Osteocyte (in vitro differentiated cells): ENCODE data around the gene SULT6B1. TPM values are rescaled to one million over a fixed set of nuclear protein-coding genes. Genes with fewer than 3 reads are reported as not detected.

Source experiments
- DNase-seq: peaks from one replicate; pipeline ENCODE4 v3.0.0; 2021; ENCODE audit warnings: mixed read lengths; ENCODE audit not compliant: unreplicated experiment; ENCODE audit errors: extremely low spot score
- H3K27ac Mint-ChIP-seq: one replicate; pipeline ENCODE4 v1.8.0; 2021; ENCODE audit warnings: mild to moderate bottlenecking, mixed read lengths; ENCODE audit not compliant: unreplicated experiment
- H3K27me3 Mint-ChIP-seq: one replicate; pipeline ENCODE4 v1.8.0; 2021; ENCODE audit warnings: mixed read lengths; ENCODE audit not compliant: unreplicated experiment
- H3K36me3 Mint-ChIP-seq: one replicate; pipeline ENCODE4 v1.8.0; 2021; ENCODE audit warnings: mixed read lengths; ENCODE audit not compliant: unreplicated experiment
- H3K4me1 Mint-ChIP-seq: one replicate; pipeline ENCODE4 v1.8.0; 2021; ENCODE audit warnings: mixed read lengths; ENCODE audit not compliant: unreplicated experiment
- H3K4me3 Mint-ChIP-seq: one replicate; pipeline ENCODE4 v1.8.0; 2021; ENCODE audit warnings: mild to moderate bottlenecking, moderate library complexity, mixed read lengths; ENCODE audit not compliant: unreplicated experiment
- H3K9me3 Mint-ChIP-seq: one replicate; pipeline ENCODE4 v1.8.0; 2021; ENCODE audit warnings: mixed read lengths; ENCODE audit not compliant: unreplicated experiment
- total RNA-seq: library from RNA; stranded (reverse); gene quantifications from 2 replicates; pipeline ENCODE4 v1.2.1, GENCODE V29; 2021
- TF ChIP-seq, protein P1 (sequence below): fragments of 200-600 bp; sonication (generic); IDR thresholded peaks from 2 replicates; pipeline ENCODE4 v1.5.0; 2021; ENCODE audit warnings: antibody characterized with exemption, mild to moderate bottlenecking, moderate library complexity

Gene SULT6B1
- total RNA-seq, 1 donor from 2014 or later, result not detected

DNA sequence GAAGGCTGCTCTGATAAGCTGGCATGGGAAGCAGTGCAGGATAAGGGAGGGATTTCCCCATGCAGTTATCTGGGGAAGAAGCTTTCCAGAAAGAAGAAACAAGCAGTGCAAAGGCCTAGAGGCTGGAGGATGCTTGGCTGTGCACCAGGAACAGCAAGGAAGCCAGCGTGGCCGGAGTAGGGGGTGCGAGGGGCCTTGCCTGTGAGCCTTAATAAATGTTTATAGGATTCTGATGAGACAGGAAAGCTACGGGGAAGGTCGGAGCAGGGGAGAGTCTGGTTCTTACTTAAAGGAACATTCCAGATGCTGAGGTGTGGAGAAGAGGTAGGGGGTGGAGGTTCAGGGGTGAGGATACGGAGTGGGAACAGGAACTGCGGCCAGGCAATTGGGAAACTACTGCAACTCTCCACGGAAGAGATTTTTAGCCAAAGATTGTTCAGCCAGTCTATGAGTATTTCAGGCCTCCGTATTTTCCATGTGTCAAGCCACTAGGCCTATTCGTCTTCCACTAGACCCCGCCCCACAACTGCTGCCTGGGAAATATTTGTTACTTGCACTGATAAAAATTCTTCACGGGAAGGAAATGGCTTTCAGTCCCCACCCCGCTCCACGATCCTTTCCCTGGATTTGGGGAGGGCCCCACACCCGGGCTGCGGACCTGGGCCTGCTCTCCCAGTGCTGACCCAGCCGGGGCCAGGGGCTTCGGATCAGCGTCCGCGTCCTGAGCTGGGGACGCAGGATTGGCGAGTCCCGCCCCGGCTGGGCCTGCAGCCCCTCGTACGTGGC is 32.2 kb downstream of the SULT6B1 start:
- no peaks in the 10 kb centered on the region for H3K27me3 Mint-ChIP-seq
- peak overlapping the region; percentile 93 for H3K27ac Mint-ChIP-seq
- no peak for DNase-seq
- H3K4me3 Mint-ChIP-seq, result peak overlapping the region; percentile 88
- no peaks in the 10 kb centered on the region for H3K9me3 Mint-ChIP-seq
- H3K4me1 Mint-ChIP-seq, result peaks cover 27% of the 10 kb centered on the region
- H3K36me3 Mint-ChIP-seq, result peaks cover 18% of the 10 kb centered on the region
- TF ChIP-seq, protein P1, sequence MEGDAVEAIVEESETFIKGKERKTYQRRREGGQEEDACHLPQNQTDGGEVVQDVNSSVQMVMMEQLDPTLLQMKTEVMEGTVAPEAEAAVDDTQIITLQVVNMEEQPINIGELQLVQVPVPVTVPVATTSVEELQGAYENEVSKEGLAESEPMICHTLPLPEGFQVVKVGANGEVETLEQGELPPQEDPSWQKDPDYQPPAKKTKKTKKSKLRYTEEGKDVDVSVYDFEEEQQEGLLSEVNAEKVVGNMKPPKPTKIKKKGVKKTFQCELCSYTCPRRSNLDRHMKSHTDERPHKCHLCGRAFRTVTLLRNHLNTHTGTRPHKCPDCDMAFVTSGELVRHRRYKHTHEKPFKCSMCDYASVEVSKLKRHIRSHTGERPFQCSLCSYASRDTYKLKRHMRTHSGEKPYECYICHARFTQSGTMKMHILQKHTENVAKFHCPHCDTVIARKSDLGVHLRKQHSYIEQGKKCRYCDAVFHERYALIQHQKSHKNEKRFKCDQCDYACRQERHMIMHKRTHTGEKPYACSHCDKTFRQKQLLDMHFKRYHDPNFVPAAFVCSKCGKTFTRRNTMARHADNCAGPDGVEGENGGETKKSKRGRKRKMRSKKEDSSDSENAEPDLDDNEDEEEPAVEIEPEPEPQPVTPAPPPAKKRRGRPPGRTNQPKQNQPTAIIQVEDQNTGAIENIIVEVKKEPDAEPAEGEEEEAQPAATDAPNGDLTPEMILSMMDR, result no peak

DNA sequence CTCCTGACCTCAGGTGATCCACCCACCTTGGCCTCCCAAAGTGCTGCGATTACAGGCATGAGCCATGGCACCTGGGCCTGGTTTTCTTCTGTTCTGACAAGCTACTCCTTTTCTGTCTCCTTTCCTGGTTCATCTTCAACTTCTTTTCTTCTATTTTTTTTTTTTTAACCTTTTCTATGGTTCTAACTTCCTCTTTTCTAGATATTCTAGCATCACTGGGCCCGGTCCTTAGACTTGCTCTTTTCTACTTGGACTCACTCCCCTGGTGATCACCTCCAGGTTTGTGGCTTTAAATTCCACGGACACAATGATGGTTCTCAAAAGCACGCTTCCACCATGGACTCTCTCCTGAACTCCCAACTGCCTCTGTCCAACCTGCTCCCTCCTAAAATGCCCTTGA is 33.7 kb downstream of the SULT6B1 start:
- no peak for DNase-seq

DNA sequence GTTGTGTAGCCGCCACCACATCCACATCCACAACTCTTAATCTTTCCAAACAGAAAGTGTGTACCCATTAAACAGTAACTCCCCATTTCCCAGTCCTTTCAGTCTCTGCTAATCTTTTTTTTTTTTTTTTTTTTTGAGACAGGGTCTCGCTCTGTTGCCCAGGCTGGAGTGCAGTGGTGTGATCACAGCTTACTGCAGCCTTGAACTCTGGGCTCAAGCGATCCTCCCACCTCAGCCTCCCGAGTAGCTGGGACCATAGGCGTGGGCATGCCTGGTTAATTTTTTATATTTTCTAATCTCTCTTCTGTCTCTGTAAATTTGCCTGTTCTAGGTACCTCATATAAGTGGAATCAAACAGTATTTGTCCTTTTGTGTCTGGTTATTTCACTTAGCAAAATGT is 35.2 kb downstream of the SULT6B1 start:
- H3K4me1 Mint-ChIP-seq, result peaks cover 34% of the 10 kb centered on the region
- H3K9me3 Mint-ChIP-seq, result no peaks in the 10 kb centered on the region
- no peak overlapping the region for H3K4me3 Mint-ChIP-seq
- TF ChIP-seq, protein P1, result no peak
- H3K36me3 Mint-ChIP-seq, result peaks cover 24% of the 10 kb centered on the region
- no peak overlapping the region for H3K27ac Mint-ChIP-seq
- DNase-seq, result no peak
- no peaks in the 10 kb centered on the region for H3K27me3 Mint-ChIP-seq

More for the DNA sequence above, 33.7 kb downstream of the SULT6B1 start:
- TF ChIP-seq, protein P1, result no peak
- Mint-ChIP-seq H3K27ac (no peak overlapping the region), H3K27me3 (no peaks in the 10 kb centered on the region), H3K9me3 (no peaks in the 10 kb centered on the region), H3K4me3 (no peak overlapping the region), H3K4me1 (peaks cover 32% of the 10 kb centered on the region), H3K36me3 (peaks cover 18% of the 10 kb centered on the region)

DNA sequence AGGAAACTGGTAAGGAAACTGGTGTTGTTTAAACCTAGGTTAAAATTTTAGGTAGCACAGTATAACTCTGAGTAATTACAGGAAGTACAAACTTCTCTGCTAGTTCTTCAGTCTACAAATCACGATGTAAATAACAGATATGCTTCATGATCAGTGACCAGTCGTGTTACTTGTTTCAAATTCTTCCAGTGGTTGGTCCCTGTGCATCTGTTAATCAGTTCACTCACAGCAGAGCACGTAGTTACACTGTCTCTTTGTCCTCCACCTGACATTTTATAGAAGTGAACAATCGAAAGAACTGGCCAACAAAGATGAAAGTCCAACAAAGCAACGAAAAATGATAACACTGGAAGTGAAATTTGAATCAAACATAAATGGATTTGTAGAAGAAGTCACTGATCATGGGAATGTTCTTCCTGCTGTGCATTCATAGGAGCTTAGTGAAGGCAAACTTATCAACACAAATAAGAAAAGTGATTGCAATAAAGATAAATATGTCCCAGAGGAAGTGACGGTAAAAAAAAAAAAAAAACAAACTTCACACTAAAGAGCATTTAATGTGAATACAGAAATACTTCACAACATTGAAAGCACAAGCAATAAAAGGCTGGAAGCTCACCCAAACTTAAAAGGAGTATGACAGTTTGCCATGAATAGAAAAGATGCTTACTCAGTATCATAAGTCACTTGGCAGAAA is 38.7 kb downstream of the SULT6B1 start:
- peaks cover 15% of the 10 kb centered on the region for H3K4me1 Mint-ChIP-seq
- no peaks in the 10 kb centered on the region for H3K9me3 Mint-ChIP-seq
- no peaks in the 10 kb centered on the region for H3K27me3 Mint-ChIP-seq
- DNase-seq, result no peak
- TF ChIP-seq, protein P1, result no peak
- no peak overlapping the region for H3K27ac Mint-ChIP-seq
- peaks cover 32% of the 10 kb centered on the region for H3K36me3 Mint-ChIP-seq
- no peak overlapping the region for H3K4me3 Mint-ChIP-seq

DNA sequence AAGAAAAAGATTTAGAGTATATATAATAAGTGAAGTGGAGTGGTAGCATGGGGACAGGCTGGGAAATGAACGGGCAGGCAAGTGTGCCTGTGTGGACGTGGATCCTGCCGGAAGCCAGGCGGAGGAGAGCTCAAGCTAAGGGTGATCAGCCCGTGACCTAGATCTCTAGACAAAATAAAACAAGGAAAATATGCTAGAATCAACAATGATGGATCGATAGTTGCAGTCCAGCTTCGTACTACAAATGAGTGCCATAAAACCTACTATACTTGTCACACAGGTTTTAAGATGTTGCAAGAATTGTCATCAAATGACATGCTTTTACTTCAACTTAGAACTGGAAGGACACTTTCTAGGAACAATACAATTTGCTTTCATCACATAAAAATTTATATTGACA is 40.1 kb downstream of the SULT6B1 start:
- H3K27ac Mint-ChIP-seq, result no peak overlapping the region
- H3K9me3 Mint-ChIP-seq, result no peaks in the 10 kb centered on the region
- H3K4me1 Mint-ChIP-seq, result peaks cover 14% of the 10 kb centered on the region
- DNase-seq, result no peak
- no peaks in the 10 kb centered on the region for H3K27me3 Mint-ChIP-seq
- peaks cover 28% of the 10 kb centered on the region for H3K36me3 Mint-ChIP-seq
- TF ChIP-seq, protein P1, result no peak
- no peak overlapping the region for H3K4me3 Mint-ChIP-seq
